Activated CD4-positive, alpha-beta T cell treated with anti-CD3 and anti-CD28 coated beads, Interleukin-2, amount 50 U/mL, for 48 hours (primary cell): Measurements from ENCODE around the gene URI1.

Source experiments
- DNase-seq, 2 experiments: peaks; one replicate each; pipeline ENCODE4 v3.0.0-alpha.2; 2020

Gene URI1

GRCh38 chr19:29971648-29972047, 29.6 kb downstream of the URI1 start:
- DNase-seq, result no peak

DNA sequence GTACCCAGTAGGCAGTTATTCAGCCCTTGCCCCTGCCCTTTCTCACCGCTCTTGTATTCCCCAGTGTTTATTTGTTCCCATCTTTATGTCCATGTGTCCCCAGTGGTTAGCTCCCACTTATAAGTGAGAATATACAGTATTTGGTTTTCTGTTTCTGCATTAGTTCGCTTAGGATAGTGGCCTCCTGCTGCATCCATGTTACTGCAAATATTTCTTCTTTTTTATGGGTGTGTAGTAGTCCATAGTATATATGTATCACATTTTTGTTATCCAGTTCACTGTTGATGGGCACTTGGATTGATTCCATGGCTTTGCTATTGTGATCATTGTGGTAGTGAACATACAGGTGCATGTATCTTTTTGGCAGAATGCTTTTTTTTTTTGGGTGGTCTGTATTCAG, 32.7 kb downstream of the URI1 start:
- DNase-seq, result no peak

DNA sequence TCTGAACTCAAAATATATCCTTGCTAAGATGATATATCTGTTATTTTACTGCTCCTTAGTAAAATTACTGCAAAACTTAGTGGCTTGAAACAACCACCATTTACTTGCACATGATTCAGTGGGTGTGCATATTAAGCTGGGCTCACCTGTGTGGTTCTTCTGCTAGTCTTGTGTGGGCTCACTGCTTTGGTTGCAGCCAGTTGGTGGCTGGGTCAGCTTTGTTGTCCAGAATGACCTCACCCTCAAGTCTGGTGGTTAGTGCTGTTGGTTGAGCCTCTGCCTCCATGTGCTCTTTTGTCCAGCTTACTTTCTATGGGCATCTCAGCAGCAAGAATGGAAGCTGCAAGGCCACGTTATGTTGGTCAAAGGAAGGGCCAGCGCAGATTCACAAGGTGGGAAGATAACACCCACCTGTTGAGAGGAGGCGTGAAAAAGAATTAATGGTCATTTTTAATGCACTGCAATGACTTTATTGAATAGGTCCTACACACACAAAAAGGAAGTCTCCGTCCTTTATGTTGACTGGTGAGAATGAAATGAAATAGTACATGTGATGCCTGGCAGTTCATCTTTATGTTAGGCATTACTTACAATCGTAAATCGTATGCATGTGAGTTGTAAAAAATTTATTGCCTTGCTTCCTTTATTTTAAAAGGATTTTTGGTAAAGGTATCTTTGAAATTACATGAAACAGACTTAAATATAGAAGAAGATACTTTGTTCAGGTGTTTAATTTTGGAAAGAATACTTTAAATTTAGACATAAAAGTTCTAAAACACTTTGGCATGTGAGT, 34.3 kb downstream of the URI1 start:
- DNase-seq, result no peak

- DNase-seq, result no peak
Observed at GRCh38 chr19:29978080-29978479, 36.0 kb downstream of the URI1 start.

DNA sequence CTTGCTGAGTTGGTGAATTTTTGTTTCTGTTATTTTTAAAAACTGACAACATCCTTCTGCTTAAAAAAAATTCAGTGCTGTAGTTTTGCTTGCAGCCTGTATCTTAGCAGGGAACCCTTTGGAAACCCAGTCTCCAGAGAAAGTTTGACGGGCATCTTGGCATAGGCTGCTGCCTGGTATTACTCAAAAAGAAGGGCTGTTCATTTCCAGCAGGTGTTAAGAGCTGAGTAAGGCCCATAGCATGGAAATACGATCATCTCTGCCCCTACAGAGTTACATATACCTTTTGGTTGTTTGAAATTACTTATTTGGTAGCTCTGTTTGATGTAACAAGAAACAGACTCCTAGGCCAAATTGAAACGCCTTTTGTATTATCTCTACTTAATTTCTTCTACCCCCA, 41.5 kb downstream of the URI1 start:
- no peak for DNase-seq

- DNase-seq, result no peak
Observed at GRCh38 chr19:29985196-29985595, 43.2 kb downstream of the URI1 start.

DNA sequence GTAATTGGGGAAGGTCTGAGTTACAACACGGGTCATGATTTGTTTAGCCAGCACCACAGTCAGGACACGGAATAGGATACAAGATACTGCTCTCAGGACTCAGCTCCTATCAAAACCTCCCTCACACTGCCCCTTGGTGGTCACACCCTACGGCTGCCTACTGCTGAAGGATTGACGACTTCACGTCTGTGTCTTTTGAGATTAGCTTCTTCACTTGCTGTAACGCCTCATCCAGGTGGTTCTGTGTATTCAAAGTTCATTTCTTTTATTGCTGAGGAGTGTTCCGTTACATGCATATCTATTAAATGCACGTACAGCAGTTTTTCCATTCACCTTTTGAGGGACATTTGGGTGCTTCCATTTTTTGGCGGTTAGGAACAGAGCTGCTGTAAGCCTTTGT, 46.3 kb downstream of the URI1 start:
- no peak for DNase-seq

DNA sequence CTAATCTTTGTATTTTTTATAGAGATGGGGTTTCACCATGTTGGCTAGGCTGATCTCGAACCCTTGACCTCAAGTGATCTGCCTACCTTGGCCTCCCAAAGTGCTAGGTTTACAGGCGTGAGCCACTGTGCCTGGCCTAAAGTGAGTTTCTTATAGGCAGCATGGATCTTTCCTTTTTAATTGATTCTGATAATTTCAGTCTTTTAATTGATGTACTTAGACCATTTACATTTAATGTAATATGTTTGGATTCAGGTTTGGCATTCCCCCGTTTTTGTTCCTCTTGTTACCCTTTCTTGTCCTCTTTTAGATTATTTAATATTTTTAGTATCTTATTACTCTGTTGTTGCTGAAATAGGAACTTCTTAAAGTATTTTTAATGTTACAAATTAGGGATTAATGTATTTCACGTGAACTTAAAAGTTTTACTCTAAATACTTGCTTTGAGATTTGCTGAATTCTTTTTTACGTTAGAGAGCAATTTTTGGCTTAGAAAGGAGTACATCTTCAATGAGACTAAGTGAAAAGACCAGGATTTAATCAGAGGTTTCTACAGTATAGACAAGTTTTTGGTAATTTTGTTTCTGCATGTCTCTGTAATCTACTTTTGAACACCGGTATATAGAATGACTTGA, 50.3 kb downstream of the URI1 start:
- DNase-seq, result no peak

DNA sequence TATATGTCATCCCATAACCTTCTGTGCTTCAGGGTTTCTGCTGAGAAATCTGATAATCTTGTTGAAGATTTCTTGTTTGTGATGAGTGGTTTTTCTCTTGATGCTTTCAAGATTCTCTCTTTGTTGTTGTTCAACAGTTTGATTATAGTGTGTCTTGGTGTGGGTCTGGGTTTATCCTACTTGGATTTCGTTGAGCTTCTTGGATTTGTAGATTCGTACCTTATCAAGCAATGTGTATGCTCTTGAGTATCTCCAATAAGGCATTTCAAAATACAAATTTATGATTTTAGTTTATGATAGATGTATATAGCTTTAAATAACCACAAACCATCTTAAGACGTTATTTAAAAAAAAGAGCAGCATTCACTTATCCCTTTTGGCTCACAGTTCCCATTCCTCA, 57.5 kb downstream of the URI1 start:
- DNase-seq, result no peak

DNA sequence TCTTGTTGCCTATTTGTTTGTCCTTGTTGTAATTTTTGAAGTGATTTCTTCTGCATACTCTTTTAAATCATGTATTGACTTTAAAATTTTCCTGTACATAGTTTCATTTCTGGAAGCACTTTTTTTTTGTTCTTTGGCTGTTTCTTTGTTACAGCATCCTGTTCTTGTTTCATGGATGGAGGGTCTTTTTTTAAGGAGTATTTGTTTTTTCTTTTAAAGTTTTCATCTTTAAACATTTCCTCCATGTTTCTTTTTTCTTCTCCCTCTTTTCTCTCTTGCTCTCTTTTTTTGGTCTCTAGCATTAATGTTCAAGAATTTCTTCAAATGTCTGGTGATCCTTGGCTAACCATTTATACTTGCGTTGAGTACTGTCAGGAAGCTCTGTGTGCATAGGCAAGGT, 58.8 kb downstream of the URI1 start:
- DNase-seq, result no peak

- DNase-seq, result no peak
Observed at GRCh38 chr19:30001301-30001700, 59.3 kb downstream of the URI1 start.

DNA sequence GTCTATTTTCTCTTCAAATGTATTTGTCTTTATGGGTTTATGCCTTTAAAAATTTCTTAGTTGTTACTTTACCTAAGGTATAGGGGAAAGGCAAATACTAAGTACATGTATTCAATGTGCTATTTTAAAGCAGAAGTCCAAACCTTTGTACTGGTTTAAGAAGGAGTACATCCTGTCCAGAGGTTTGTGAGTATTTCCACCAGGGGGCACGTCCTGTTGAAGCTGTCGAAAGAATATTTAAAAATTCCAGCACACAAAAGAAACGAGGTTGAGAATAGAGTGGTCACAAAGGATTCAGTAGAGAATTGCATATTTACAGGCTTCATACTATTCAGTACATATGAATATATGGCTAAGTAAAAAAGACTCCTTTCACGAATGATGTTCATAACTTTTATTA, 59.8 kb downstream of the URI1 start:
- no peak for DNase-seq

DNA sequence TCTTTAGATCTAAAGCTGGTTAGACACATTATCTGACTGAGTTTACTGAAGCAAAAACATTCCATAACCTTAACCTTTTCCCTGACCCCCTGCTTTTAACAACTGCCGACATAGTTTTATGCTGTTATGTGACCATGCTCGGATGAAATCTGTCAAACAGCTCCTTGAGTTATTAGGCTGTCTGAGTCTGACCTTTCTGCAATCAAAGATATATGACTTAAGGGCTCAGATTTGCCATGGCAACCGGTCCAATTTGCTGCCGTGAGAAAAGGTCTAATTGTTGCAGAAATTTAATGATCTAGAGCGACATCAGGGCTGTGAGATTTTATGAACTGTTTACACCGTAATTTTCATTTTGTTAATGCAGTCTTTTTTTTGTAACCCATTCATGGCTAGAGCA, 61.8 kb downstream of the URI1 start:
- no peak for DNase-seq

- no peak for DNase-seq
Observed at GRCh38 chr19:30004403-30004802, 62.4 kb downstream of the URI1 start.

- DNase-seq, result no peak
Observed at GRCh38 chr19:30006207-30006606, 64.2 kb downstream of the URI1 start.

GRCh38 chr19:30008169-30008568, 66.1 kb downstream of the URI1 start:
- no peak for DNase-seq

GRCh38 chr19:30009013-30009412, 67.0 kb downstream of the URI1 start:
- DNase-seq, result no peak

DNA sequence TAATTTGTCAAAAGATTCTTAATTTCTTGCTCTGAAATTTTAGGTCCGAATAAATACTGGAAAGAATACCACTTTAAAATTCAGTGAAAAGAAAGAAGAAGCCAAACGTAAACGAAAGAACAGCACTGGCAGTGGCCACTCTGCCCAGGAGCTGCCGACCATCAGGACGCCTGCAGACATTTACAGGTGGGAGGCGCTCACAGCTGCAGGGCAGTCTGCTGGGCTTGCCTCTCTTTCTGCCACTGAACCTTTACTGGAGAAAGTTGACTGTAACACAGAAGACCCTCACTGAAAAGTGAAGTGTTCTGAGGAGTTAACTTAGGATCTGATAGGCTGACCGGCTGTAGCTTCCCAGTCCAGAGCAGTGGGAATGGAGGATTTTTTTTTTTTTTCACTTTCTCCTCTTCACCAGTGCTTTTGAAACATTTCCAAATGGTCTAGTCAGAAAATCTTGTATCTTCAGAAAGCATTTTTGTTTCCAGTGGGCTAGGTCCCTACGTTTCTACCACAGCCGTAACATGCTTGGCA, 69.1 kb downstream of the URI1 start:
- no peak for DNase-seq

- no peak for DNase-seq
Observed at GRCh38 chr19:30014770-30015169, 72.7 kb downstream of the URI1 start.

GRCh38 chr19:30017172-30017571, 75.1 kb downstream of the URI1 start:
- no peak for DNase-seq

DNA sequence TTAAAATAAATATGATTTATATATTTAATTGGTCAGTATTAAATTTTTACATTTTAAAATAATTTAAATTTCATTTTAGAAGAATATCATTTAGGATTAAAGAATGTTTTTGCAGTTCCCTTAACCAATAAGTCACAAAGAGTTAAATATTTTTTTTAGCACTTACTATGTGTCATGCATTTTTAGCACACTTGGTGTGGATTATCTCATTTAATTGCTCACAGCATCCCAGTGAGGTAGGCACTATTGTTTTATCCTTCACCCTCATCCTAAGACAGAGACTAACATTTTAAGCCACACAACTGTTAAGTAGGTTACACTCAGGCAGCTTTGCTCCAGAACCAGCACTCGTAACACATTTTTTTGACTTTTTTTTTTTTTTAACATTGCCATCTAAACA, 78.2 kb downstream of the URI1 start:
- no peak for DNase-seq

DNA sequence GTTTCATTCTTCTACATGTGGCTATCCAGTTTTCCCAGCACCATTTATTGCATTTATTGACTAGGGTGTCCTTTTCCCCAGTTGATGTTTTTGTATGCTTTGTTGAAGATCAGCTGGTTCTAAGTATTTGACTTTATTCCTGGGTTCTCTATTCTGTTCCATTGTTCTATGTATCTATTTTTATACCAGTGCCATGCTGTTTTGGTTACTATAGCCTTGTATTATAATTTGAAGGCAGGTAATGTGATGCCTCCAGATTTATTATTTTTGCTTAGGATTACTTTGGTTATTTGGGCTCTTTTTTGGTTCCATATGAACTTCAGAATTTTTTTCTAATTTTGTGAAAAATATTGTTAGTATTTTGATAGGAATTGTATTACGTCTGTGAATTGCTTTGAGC, 80.6 kb downstream of the URI1 start:
- DNase-seq, result no peak

DNA sequence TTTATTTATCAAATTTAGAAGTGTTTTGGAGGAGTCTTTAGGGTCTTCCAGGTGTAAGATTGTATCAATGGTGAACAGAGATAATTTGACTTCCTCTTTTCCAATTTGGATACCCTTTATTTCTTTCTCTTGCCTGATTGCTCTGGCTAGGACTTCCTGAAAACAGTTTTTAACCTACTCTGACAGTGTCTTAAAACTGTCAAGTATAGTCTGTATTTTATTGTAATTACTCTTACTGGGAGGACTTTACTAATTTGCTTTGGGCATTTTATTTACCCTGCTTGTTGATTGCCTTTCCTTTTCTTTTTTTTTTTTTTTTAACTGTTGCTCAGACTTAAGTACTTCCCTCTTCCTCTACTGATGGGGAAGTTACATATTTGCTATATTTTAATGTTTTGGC, 81.3 kb downstream of the URI1 start:
- no peak for DNase-seq

DNA sequence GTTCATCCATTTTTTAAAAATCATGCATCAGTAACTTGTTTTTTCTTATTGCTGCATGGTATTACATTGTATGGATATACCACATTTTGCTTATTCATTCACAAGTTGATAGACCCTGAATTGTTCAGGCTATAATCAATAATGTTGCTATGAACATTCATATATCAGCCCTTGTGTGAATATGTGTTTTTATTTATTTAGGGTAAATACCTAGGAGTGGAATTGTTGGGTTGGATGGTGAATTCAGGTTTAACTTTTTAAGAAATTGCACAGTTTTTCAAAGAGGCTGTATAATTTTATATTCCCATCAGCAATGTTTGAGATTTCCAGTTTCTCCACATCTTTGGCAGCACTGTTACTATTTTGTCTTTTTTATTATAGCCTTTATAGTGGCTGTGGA, 82.1 kb downstream of the URI1 start:
- no peak for DNase-seq

- no peak for DNase-seq
Observed at GRCh38 chr19:30026933-30027332, 84.9 kb downstream of the URI1 start.
